Natural killer cell (primary cell): ENCODE measurements around the gene PHKB. TPM values are rescaled to one million over a fixed set of nuclear protein-coding genes. Genes with fewer than 3 reads are reported as not detected.
A peak's percentile ranks its signal among the peaks of the same experiment; 100 is the strongest.

Experiments used
- ATAC-seq, 3 donors: fragments of 150-1000 bp in 2 of 3; fragments of 200-7000 bp in 1 of 3; cut with Tn5 transposase; 1 replicate in 1 of 3; 2 replicates in 2 of 3; pipeline ENCODE4 v1.10.0; 2021; ENCODE audit warnings: mild to moderate bottlenecking in 2 of 3, moderate library complexity in 2 of 3
- DNase-seq, 2 donors: peaks; one replicate each; pipeline versions ENCODE4 v3.0.0 to v3.0.0-alpha.2; 2013 to 2021; ENCODE audit warnings: mixed read lengths in 1 of 2
- H3K27ac ChIP-seq: one replicate; pipeline ENCODE4 v1.5.1; 2013; ENCODE audit warnings: mild to moderate bottlenecking, low read length
- H3K27me3 ChIP-seq: one replicate; pipeline ENCODE4 v1.6.1; 2013; ENCODE audit warnings: low read length; ENCODE audit not compliant: control insufficient read depth, insufficient read depth
- H3K36me3 ChIP-seq: one replicate; pipeline ENCODE4 v1.6.1; 2013; ENCODE audit warnings: low read length; ENCODE audit not compliant: control insufficient read depth, insufficient read depth
- H3K4me1 ChIP-seq: one replicate; pipeline ENCODE4 v1.6.1; 2013; ENCODE audit warnings: low read length; ENCODE audit not compliant: control insufficient read depth, insufficient read depth
- H3K4me3 ChIP-seq: one replicate; pipeline ENCODE4 v1.5.1; 2013; ENCODE audit warnings: low read length
- H3K9me3 ChIP-seq: one replicate; pipeline ENCODE4 v1.6.1; 2013; ENCODE audit warnings: low read length; ENCODE audit not compliant: control insufficient read depth, insufficient read depth
- H3K27ac Mint-ChIP-seq, 2 donors: one replicate each; pipeline ENCODE4 v1.8.0; 2022; ENCODE audit warnings: mild to moderate bottlenecking in 2 of 2, mixed read lengths in 2 of 2, moderate library complexity in 1 of 2
- H3K27me3 Mint-ChIP-seq, 2 donors: one replicate each; pipeline ENCODE4 v1.8.0; 2022; ENCODE audit warnings: low read depth in 2 of 2, mixed read lengths in 2 of 2
- H3K36me3 Mint-ChIP-seq: one replicate; pipeline ENCODE4 v1.8.0; 2022; ENCODE audit warnings: mixed read lengths
- H3K4me1 Mint-ChIP-seq, 2 donors: one replicate each; pipeline ENCODE4 v1.8.0; 2022; ENCODE audit warnings: mixed read lengths in 2 of 2
- H3K4me3 Mint-ChIP-seq: one replicate; pipeline ENCODE4 v1.8.0; 2022; ENCODE audit warnings: mild to moderate bottlenecking, moderate library complexity, mixed read lengths
- H3K9me3 Mint-ChIP-seq, 2 donors: one replicate each; pipeline ENCODE4 v1.8.0; 2022; ENCODE audit warnings: mixed read lengths in 2 of 2
- CTCF ChIP-seq: fragments of 200-600 bp; IDR thresholded peaks from one replicate; pipeline ENCODE4 v1.8.0; 2022; ENCODE audit warnings: antibody characterized with exemption
- WGBS: methylation state at CpG from one replicate; pipeline ENCODE4 v1.1.7; 2013; ENCODE audit warnings: missing lambda C conversion rate; ENCODE audit not compliant: insufficient coverage; 5-methylcytosine and 5-hydroxymethylcytosine counted together
- intact Hi-C: fragments of 100-400 bp; cut with micrococcal nuclease; formaldehyde crosslinking; loops from one replicate; pipeline ENCODE4 v1.14.2; 2022
- total RNA-seq, 4 donors: library from RNA; stranded (reverse); fragments of 120-200 nt in 1 of 4; gene quantifications; one replicate each; pipeline versions ENCODE4 v1.2.3 to v1.2.4, GENCODE V29; 2013 to 2022

PHKB gene
- total RNA-seq, 3 donors from 2014 or later (not counting 1 experiment from before 2014, with no cell fraction given): 54.4 to 64.0 (median 58.5) TPM

GRCh38 chr16:47561286-47561685, 100.2 kb downstream of the PHKB start:
- H3K27me3 Mint-ChIP-seq: no peaks in the 10 kb centered on the region
- no peak for TF ChIP-seq CTCF
- Histone ChIP-seq H3K4me1 (no peaks in the 10 kb centered on the region), H3K36me3 (no peaks in the 10 kb centered on the region), H3K27ac (no peak overlapping the region), H3K9me3 (no peaks in the 10 kb centered on the region), H3K27me3 (no peaks in the 10 kb centered on the region), H3K4me3 (no peak overlapping the region)
- H3K4me3 Mint-ChIP-seq: no peak overlapping the region
- 100% methylated on average over 1 of the region's 1 CpG for WGBS
- DNase-seq (no peak), ATAC-seq (no peak)
- H3K4me1 Mint-ChIP-seq: peaks cover 23 to 34% of the 10 kb centered on the region in 2 donors
- peak overlapping the region; percentile 58 for H3K27ac Mint-ChIP-seq
- peaks cover 2 to 5% of the 10 kb centered on the region in 2 donors for H3K9me3 Mint-ChIP-seq
- peaks cover 5% of the 10 kb centered on the region for H3K36me3 Mint-ChIP-seq
- intact Hi-C loops: no loop called here

- ATAC-seq (no peak), DNase-seq (no peak)
- Histone ChIP-seq H3K9me3 (no peaks in the 10 kb centered on the region), H3K27me3 (no peaks in the 10 kb centered on the region), H3K27ac (no peak overlapping the region), H3K36me3 (no peaks in the 10 kb centered on the region), H3K4me3 (no peak overlapping the region), H3K4me1 (no peaks in the 10 kb centered on the region)
- Mint-ChIP-seq H3K4me1 (peaks cover 23 to 44% of the 10 kb centered on the region in 2 donors), H3K27me3 (no peaks in the 10 kb centered on the region), H3K4me3 (no peak overlapping the region), H3K9me3 (peaks cover 2 to 5% of the 10 kb centered on the region in 2 donors), H3K36me3 (peaks cover 5% of the 10 kb centered on the region), H3K27ac (no peak overlapping the region)
- TF ChIP-seq CTCF: no peak
- intact Hi-C loops: no loop called here
Observed at GRCh38 chr16:47562366-47562765, 101.2 kb downstream of the PHKB start.

GRCh38 chr16:47565454-47565853, 104.3 kb downstream of the PHKB start:
- H3K36me3 ChIP-seq: no peaks in the 10 kb centered on the region
- Mint-ChIP-seq H3K4me3 (peak overlapping the region; percentile 32), H3K36me3 (peaks cover 5% of the 10 kb centered on the region), H3K27ac (peak overlapping the region in 1 of 2 donors; percentile 35), H3K9me3 (peaks cover 2 to 5% of the 10 kb centered on the region in 2 donors), H3K27me3 (no peaks in the 10 kb centered on the region), H3K4me1 (peaks cover 50 to 74% of the 10 kb centered on the region in 2 donors)
- no peak for ATAC-seq
- no peaks in the 10 kb centered on the region for H3K9me3 ChIP-seq
- no peaks in the 10 kb centered on the region for H3K27me3 ChIP-seq
- intact Hi-C loops: no loop called here
- peak in 1 of 2 donors; percentile 39 for DNase-seq
- no peak for TF ChIP-seq CTCF
- 66% methylated on average over 6 of the region's 6 CpGs for WGBS
- H3K4me3 ChIP-seq: no peak overlapping the region
- H3K27ac ChIP-seq: peak overlapping the region; percentile 8
- no peaks in the 10 kb centered on the region for H3K4me1 ChIP-seq

- peaks cover 5% of the 10 kb centered on the region for H3K36me3 Mint-ChIP-seq
- 100% methylated on average over 1 of the region's 2 CpGs for WGBS
- H3K27me3 Mint-ChIP-seq: no peaks in the 10 kb centered on the region
- H3K27ac ChIP-seq: no peak overlapping the region
- ATAC-seq (no peak), DNase-seq (no peak)
- peak overlapping the region; percentile 64 to 70 for H3K27ac Mint-ChIP-seq
- intact Hi-C loops: no loop called here
- no peak overlapping the region for H3K4me3 ChIP-seq
- TF ChIP-seq CTCF: no peak
- H3K4me1 Mint-ChIP-seq: peaks cover 49 to 80% of the 10 kb centered on the region in 2 donors
- peaks cover 2 to 5% of the 10 kb centered on the region in 2 donors for H3K9me3 Mint-ChIP-seq
- no peaks in the 10 kb centered on the region for H3K36me3 ChIP-seq
- no peak overlapping the region for H3K4me3 Mint-ChIP-seq
- H3K4me1 ChIP-seq: no peaks in the 10 kb centered on the region
- H3K27me3 ChIP-seq: no peaks in the 10 kb centered on the region
- H3K9me3 ChIP-seq: no peaks in the 10 kb centered on the region
Observed at GRCh38 chr16:47567321-47567720, 106.2 kb downstream of the PHKB start.
